Esophagus mucosa (tissue), 1 donor: ENCODE results near the gene ARHGAP27. TPM values are rescaled to one million over a fixed set of nuclear protein-coding genes. Genes with fewer than 3 reads are reported as not detected.

Experiments
- ATAC-seq: fragments of 200-7000 bp; cut with Tn5 transposase; one replicate; pipeline ENCODE4 v1.9.1; 2020
- total RNA-seq: library from RNA; stranded (reverse); gene quantifications from one replicate; pipeline ENCODE4 v1.2.4, GENCODE V29; 2023
- donor health status: DM: yes; HTN: yes; CAD: no.

ARHGAP27 gene
- total RNA-seq, 1 donor from 2014 or later: 69.0 TPM

DNA sequence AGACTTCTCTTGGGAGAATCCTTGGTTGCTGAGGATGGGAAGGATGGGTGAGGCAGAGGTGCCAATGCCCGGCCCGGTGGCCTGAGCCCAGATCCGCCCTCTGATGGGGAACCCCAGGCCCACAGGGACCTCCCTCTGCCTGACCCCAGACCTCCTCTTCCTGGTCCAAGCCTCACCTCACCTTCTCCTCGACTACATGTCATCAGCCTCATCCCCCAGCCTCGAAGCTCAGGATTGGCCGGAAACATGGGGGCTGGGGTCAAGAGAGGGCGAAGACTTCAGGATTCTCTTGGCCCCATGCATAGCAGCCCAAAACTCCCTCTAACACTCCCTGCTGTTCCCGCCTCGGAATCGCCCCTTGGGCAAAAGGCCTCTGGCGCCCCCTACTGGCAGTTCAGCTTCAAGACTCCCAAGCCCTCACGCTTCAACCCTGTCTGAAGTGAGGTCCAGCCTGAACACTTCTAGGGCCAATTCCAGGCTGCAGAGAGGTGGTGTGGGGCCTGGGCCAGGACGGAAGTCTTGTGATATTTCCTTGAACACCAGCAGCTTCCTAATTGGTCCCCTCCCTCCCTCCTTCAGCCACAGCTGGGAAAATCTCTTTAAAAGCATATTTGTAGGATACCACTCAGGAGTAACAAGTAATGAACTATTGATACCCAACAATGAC, 47.2 kb downstream of the ARHGAP27 start:
- peak; percentile 76 for ATAC-seq

DNA sequence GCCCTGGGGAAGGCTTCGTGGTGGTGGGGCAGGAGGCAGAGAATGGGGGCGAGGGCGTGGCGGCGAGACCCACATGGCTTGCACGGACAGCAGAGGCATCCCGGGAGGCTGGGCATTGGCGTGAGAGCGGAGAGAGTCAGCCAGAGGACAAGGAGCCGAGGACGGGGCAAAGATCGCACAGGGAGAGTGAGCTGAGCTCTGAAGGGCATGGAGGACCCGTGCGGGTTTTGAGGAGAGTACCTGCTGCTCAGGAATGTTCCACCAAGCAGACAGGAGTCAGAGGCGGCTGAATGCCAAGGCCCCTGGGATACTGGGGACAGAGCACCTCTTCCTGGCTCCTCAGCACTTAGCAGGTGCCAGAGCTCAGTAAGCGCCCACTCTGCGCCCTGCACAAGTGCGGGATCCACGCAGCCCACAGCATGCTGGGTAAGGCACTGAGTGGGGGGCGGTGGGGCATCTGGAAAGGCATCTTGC, 47.8 kb downstream of the ARHGAP27 start:
- peak; percentile 6 for ATAC-seq

DNA sequence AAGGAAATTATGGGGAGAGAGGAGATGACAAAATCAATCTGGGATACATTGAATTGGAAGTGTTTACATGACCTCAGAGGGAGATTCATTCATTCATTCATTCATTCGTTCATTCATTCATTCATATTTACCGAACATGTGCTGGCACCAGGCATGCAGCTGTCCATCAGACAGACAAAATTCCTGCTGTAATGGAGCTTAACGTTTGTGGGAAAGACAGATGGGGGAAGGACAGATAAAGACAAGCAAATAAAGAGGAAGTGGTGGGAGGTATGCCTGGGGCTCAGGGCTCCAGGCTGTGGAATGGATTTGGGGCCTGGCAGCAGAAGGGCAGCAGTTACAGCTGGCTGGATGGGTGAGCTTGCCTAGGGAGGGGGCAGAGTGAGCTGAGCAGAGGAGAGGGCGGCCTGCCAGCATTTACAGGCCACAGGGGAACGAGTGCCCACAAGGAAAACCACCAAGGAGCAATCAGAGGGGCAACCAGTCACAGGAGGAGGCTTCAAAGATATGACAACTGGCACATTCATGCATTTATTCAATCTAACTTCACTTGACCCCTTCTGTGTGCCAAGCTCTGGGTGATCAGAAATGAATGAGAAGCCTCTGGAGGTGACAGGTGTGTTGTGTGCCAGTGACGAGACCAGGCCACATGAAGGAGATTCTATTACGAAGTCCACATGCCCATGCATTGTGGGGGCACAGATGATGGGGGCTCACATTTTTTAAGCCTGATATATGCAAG, 48.5 kb downstream of the ARHGAP27 start:
- ATAC-seq: no peak

DNA sequence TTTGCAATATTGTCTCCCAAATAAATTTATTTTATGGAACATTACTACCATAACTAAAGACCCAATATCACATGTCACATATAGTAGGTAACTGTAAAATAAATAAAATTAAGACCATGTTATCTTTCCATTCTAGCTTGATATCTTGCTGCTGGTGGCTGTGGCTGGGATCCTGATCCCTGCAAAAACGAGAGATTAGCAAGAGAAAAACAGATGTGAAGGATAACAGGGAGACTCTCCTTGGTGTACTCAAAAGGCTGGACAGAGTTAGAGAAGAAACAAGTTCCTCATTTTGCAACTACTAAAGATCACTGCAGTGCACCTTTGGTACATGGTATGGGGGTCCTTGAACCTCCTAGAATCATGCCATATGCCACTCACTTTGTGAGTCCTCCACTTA, 49.7 kb downstream of the ARHGAP27 start:
- no peak for ATAC-seq

DNA sequence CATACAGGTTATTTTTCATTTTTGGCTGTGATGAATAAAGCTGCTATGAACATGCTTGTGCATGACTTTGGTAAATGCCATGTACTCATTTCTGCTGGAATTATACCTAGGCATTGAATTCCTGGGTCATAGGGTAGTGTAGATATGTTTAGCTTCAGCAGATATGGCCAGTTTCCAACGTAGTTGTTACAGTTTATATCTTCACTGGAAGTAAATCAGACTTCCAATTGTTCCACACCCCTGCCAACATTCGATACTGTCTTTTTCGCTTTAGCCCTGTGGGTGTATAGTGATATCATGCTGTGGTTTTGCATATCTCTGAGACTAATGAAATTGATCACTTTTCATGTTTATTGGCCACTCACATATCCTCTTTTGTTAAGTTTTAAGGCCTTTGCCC, 50.4 kb downstream of the ARHGAP27 start:
- ATAC-seq: peak; percentile 12

DNA sequence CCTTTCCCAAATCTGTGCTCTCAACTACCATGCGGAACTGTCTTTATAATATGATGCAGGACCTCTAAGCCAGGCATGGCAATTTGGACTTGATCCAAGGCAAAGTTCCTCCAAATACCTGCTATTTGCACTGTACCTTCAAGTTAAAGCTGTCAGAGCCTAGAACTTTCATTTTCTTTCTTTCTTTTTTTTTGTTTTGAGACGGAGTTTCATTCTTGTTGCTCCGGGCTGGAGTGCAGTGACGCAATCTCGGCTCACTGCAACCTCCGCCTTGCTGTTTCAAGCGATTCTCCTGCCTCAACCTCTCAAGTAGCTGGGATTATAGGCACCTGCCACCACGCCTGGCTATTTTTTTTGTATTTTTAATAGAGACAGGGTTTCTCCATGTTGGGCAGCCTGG, 51.7 kb downstream of the ARHGAP27 start:
- ATAC-seq: no peak

DNA sequence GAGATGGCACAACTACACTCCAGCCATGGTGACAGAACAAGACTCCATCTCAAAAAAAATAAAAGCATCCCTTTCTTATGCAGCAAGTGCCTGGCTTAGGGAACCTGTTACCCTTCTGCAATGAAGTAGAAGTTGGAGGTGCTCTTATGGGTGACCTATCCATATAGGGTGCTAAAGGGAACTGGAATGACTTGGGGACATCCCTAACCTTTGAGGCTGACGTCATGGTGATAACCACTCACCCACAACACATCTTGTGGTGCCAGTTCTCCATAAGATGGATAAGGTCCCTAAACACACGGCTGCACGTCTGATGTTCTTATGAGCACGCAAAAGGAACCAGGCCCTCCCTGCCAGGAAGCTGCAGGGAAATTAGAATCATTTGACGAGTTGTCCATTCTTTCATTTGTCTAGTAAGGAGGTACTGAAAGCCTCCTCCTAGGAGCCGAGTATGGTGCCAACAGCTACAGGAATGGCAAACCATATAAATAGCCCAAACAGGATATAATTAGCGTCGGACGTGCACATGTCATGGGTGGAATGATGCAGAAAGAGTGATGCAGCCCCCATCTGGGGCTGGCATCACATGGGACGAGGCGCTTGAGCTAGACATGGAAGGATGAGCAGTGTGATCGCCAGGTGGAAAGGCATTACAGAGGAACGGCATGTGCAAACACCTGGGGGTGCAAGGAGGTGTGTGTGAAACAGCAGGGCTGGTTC, 52.5 kb downstream of the ARHGAP27 start:
- peak; percentile 2 for ATAC-seq

DNA sequence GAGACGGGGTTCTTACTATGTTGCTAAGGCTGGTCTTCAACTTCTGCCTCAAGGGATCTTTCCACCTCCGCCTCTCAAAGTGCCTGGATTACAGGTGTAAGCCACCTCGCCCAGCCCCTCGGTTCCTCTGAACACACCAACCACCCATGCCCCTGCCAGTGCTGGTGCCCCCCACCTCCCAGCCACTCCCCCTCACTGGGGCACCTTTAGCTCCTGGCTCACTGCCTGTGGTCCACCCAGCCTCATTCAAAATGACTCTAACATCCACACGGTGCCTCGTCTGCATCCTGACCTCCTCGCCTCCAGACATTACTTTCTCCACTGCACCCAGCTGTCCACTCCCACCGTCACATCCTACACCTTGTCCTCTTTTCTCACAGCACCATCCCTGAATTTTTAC, 55.3 kb downstream of the ARHGAP27 start:
- ATAC-seq: no peak

DNA sequence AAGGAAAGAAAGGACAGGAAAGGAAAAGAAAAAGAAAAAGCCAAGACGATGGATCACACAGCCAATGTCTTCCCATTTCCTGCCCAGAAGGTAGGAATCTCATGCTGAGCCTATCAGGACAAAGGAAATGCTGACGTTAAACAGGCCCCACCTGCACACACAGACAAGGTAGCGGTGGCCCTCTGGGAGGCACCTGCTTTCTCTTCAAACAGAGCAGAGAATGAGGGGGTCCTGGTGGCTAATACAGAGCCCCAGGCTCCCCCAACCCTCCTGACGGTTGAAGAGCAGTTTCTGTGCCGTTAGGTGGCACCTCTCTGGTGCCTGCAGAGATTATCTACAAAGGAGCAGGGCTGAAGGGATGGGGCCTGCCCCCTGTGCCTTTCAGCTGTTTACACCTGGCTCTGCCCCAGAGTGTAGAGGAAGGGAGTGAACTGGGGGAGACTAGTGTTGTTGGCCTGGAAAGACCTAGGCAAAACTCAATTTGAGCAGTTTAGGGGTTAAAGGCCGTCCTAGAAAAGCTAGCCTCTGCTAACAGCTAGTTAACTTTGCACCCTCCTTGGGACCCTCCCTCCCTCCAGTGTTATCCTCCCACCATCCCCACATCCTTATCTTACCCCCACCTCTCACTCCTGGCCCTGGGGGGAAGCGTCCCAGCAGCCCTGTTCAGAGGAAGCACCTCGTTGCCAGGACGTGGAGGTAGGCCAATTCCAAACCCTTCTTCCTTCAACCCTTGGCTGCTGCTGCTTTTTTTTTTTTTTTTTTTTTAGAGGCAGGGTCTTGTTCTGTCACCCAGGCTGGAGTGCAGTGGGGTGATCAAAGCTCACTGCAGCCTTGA, 56.3 kb downstream of the ARHGAP27 start:
- no peak for ATAC-seq

DNA sequence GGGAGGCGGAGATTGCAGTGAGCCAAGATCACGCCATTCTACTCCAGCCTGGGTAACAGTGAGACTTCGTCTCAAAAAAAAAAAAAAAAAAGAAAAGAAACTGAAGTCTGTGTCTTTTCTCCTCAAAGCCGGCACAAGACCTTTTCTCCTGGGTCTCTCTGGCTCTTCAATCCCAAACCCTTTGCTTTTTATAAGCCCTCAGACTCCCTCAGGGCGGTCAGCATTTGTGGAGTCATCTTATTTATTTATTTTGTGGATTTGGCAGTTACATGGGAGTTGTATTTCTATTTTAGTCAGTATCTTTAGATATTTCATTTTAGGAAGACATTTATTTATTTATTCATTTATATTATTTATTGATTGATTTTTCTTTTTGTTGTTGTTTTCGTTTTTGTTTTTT, 58.2 kb downstream of the ARHGAP27 start:
- no peak for ATAC-seq

DNA sequence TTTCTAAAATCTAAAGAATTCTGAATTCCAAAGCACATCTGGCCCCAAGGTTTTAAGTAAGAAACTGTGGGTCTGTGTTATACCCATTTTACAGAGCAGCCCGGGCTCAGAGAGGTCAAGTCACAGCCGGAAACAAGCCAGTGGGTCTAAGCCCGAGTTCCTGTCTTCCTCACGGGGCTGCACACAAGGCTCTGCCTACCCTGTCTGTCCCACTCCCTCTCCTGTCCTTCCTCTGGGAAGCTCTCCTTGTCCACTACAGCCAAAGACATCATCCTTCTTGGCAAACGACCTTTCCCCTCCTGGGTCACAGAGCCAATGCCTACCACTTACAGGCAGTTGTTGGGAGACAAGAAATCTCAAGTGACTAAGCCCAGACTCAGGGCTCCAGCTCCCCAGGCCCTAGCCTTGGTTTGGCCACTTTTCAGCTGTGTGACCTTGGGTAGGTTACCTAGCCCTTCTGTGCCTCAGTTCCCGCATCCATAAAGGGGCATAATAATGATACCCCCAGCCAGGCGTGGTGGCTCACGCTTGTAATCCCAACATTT, 60.3 kb downstream of the ARHGAP27 start:
- peak; percentile 6 for ATAC-seq

DNA sequence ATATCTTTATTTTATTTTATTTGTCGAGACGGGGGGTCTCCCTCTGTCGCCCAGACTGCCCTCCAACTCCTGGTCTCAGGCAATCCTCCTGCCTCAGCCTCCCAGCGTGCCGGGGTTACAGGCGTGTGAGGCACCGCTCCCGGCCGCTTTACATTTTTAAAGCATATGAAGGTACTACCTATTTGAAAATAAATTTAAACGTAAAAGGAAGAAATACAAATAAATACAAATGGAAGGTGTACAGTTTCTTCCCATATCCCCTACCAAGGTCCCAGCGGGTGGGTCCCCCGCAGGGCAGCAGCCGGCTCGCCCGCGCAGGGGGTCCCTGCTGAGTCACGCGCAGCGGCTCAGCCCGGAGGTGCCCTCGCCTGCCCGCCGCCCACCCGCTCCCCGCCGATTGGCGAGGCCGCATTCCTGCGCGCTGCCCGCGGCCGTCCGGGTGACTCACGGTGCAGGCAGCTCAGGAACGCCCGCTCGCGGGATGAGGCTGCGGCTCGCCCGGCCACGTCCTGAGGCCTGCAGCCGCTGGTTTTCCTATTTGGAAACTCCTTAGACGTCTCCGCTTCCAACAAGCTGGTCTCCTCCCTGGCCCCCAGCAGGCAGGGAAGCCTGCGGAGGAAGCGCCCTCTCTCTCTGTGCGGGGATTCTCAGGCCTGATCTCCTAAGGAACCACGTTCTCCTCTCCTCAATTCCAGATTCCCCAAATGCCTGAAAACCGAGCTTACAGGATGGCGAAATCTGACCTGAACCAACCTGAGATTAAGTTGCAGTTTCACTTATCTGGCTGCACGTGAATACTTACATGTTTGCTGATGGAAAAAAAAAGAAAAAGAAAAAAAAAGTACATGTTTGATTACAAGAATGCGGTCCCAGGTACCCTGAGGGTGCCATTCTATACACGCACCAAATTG, 61.0 kb downstream of the ARHGAP27 start:
- peak; percentile 90 for ATAC-seq

DNA sequence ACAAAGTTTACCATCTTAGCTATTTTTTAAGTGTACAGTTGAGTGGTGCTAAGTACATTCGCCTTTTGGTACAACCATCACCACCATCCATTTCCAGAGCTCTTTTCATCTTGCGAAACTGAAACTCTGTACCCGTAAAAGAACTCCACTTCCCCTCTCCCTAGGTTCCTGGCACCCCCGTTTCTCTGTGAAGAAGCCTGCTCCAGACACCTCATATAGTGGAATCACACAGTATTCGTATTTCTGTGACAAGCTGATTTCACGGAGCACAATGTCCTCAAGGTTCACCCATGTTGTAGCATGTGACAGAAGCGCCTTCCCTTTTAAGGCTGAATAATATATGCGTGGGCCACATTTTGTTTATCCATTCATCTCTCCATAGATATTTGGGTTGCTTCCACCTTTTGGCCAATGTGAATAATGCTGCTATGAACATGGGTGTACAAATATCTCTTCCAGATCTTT, 61.7 kb downstream of the ARHGAP27 start:
- no peak for ATAC-seq

DNA sequence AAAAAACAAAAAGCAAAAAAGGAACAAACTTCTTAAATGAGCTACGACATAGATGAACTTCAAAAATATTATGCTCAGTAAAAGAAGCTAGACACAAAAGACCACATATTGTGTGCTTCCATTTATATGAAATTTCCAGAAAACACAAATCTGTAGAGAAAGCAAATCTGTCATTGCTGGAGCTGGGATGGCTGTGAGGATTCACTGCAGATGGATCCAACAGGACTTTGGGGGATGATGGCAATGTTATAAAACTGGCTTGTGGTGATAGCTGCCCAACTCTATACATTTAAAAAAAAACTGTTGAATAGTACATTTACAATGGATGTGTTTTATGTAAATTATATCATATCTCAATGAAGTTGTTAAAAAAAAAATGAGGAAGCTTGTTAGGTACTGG, 63.2 kb downstream of the ARHGAP27 start:
- ATAC-seq: no peak

DNA sequence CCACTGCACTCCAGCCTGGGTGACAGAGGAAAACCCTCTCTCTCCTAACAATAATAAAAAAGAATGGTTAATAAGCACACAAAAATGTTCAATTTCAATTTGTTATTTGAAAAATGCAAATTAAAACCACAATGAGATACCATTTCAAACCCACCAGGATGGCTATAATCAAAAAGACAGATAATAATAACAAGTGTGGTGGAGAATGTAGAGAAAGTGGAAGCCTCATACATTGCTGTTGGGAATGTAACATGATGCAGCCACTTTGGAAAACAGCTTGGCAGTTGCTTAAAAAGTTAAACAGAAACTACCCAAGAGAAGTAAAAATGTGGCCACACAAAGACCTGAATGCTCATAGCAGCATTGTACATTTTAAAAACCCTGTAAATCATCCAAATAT, 64.0 kb downstream of the ARHGAP27 start:
- no peak for ATAC-seq

DNA sequence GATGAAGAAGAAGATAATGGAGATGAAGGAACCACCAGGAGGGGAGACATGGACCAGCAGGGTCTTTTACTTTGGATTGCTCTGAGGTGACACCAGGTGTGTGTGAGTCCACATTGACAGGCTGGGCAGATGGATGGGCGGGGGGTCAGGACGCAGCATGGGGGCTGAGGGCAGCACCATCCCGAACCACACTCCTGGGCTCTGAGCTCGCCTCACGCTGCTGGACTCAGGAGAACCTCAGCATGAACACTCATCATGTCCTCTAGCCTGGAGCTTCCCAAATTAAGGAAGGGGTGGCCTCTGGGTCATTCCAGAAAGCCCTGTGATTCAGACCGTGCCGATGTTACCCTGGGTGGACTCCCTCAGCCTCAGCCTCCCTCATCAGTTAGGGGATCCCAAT, 65.5 kb downstream of the ARHGAP27 start:
- no peak for ATAC-seq

DNA sequence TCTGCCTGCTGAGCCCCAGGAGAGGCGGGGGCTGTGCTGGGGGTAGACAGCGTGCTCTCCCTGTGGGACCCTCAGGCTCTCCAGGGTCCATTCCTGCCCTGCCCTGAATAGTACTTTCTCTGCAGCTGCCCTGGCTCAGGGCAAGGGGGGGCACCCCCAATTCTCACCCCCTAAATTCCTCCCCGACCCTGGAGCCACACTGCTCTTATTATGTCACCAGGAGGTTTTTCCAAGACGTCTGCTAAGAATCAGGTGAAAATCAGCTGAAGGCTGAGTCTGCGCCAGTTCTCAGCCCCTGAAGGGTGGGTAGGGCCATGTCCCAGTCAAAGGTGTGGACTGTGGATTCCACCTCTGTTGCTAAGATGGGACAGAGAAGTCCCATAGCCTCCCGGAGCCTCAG, 66.0 kb downstream of the ARHGAP27 start:
- ATAC-seq: no peak

DNA sequence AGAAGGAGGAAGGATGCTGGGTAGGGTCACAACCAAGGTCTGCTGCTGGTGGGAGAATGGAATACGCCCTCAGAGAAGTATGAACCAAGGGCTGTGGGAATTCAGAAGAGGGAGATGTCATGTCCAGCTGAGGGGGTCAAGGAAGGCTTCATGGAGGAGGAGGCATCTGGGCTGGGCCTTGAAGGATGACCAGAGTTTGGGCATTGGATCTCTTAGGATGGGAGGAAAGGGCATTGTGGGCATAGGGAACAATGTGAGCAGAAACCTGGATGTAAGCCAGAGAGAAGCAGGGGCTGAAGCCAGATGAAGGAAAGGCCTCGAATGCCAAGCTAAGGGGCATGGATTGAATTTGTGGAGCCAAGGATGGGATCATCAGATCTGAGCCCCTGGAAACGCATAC, 66.6 kb downstream of the ARHGAP27 start:
- no peak for ATAC-seq

DNA sequence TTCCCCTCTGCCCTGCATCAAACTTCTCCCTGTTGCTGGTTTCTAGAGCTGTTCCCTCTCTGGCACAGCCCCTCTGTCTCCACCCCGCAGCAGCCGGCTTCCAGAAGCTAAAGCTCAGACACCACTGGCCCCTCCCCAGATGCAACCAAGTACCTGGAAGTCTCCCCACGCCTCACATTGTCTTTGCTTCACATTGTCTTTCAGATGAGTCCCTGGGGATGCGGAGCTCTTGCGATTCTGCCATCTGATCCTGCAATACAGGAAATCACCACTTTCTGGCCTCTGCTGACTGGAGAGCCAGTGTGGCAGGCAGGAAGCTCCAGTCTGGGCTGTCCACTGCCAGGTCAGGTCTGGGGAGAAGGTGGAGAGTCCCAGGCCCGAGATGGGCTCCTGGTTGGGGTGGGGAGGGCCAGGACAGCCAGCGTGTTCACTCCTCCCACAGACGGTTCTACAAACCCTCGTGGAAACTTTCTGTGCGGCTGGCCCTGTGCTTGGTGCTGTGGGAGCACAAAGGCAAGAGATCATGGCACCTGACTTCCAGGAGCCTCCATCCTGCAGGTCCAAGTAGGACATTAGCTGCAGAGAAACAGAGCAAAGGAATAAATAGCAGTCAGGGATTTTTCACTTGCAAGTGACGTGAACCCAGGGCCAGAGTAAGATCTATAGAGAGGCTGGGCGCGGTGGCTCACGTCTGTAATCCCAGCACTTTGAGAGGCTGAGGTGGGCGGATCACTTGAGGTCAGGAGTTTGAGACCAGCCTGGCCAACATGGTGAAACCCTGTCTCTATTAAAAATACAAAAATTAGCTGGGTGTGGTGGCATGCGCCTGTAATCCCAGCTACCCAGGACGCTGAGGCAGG, 67.9 kb downstream of the ARHGAP27 start:
- no peak for ATAC-seq

DNA sequence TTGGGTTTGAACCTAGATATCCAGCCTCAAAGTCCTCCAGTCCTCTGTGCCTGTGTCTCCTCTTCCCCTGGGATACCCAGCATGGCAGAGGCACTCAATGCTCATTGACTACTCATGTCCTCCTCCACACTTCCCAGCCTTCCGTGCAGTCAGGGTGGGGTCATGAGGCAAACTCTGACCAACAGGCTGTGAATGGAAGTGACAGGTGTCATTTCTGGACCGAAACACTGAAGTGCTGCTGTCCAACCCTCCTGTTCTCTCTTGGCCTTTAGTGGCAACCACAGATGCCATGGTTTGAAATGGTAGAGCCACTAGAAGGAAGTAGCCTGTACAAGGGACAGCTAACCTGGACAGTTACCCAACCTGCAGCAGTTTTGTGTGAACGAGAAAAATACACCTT, 69.2 kb downstream of the ARHGAP27 start:
- no peak for ATAC-seq
